Embryonic facial prominence (tissue), 1 donor: Measurements from ENCODE around the gene TTC33.
"Not testable (repeated sequence)": the region's sequence is repeated elsewhere in the genome, so short reads cannot be mapped to it uniquely, and the experiment has no call there.

Experiments
- DNase-seq: peaks from one replicate; pipeline ENCODE4 v3.0.0-alpha.2; 2016; ENCODE audit errors: extremely low spot score

The TTC33 gene

GRCh38 chr5:40717281-40717680 lies 38.5 kb downstream of the TTC33 start:
- no peak for DNase-seq

- DNase-seq = no peak
Observed at GRCh38 chr5:40716590-40716989, 39.2 kb downstream of the TTC33 start.

DNA sequence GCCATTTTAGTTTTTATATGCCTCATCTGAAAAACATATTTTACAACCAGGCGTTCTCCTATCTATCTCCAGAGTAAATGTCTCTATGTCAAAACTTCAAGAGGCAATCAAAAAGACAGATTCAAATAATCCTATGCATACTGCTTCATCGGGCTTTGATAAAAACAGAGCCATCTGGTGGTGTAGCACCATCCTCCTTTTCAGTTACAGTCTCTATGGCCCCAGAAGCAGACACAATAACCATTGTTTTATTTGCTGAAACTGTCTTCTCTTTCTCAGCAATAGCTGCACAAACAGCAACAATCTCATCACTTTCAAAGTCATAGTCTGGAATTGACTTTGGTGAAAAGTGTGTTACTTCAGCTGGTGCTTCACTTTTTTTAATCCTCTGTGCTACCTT lies 39.8 kb downstream of the TTC33 start:
- DNase-seq = no peak

- DNase-seq = no peak
Observed at GRCh38 chr5:40714001-40714400, 41.8 kb downstream of the TTC33 start.

- not testable (repeated sequence) for DNase-seq
Observed at GRCh38 chr5:40710575-40710974, 45.2 kb downstream of the TTC33 start.

DNA sequence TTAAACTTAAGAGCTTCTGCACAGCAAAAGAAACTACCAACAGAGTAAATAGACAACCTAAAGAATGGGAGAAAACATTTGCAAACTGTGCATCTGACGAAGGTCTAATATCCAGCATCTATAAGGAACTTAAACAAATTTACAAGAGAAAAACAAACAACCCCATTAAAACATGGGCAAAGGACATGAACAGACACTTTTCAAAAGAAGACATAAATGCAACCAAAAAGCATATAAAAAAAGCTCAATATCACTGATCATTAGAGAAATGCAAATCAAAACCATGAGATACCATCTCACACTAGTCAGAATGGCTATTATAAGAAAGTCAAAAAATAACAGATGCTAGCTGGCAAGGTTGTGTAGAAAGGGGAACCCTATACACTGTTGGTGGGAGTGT lies 50.3 kb downstream of the TTC33 start:
- DNase-seq = not testable (repeated sequence)

DNA sequence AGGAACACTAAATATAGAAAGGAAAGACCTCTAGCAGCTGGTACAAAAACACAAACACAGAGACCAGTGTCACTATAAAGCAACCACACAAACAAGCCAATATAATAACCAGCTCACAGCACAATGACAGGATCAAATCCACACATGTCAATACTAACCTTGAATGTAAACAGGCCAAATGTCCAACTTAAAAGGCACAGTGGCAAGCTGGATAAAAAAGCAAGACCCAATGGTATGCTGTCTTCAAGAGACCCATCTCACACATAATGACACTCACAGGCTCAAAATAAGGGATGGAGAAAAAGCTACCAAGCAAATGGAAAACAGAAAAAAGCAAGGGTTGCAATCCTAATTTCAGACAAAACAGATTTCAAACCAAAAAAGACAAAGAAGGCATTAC lies 53.7 kb downstream of the TTC33 start:
- not testable (repeated sequence) for DNase-seq

GRCh38 chr5:40700116-40700782 lies 55.5 kb downstream of the TTC33 start:
- no peak for DNase-seq

- DNase-seq = no peak
Observed at GRCh38 chr5:40694433-40694832, 61.3 kb downstream of the TTC33 start.

GRCh38 chr5:40691894-40692293 lies 63.9 kb downstream of the TTC33 start:
- DNase-seq = no peak

GRCh38 chr5:40690267-40690666 lies 65.5 kb downstream of the TTC33 start:
- no peak for DNase-seq

GRCh38 chr5:40689438-40689837 lies 66.3 kb downstream of the TTC33 start:
- no peak for DNase-seq

DNA sequence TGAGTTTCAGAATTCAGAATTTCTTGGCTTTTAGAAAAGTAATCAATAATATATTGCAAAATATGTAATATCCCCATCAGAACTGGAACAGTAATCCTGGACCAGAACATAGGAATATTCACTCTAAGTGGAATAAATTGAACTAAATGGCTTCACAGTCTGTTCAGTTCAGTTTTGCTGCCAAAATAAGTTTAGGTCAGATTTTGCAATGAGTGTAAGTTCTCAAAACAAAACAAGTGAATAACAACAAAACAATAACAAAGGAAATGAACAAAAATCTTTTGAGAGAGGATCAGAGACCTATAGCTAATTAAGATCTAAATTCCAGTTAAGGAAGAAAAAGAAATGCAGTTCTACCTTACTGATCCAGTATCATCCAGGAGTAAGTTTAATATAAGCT lies 66.8 kb downstream of the TTC33 start:
- DNase-seq = no peak

DNA sequence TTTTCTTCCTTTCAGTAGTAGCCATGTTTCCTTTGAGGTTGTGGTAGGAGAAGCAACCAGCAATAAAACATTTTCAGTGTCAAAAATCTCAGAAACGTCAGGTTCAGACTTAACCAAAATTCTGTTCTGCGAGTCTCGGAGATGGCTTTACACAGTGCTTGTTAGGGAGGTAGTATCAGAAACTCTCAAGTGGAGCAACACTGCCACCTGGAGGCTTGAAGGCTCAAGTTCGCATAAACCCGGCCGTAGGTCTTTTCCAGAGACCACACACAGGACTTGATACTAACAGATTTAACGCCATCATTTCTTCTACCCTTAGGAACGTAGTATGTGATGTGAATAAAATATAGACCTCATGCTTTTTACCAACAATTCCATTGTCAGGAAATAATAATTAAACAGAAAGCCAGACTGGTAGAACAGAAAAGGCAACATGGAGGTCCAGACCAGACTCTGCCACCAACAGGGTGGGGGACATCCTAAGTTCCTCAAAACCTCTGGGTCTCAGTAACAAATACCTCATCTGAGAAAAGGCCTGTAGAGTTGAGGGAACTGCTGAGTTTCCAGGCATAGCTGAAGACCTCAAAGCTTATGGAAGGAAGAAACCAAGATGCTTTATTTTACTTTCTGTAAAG lies 67.5 kb downstream of the TTC33 start:
- peak; percentile 76 for DNase-seq

DNA sequence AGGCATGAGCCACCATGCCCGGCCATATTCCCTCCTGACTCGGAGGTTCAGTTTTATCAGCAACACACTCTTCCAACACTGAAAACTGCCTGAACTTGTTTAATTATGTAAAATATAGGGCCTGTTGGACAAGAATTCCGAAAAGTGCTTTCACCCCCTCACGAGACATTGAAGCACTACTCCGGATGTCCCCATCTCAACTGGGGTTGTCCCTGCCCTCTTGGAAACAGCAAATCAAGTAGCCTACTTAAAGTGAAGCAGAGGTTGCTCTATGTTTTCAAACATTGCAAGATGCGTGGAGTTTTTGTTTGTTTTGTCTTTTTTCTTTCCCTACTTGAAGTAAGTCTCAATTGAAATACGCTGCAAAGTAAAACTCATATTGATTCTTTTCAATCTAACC lies 68.4 kb downstream of the TTC33 start:
- DNase-seq = no peak

DNA sequence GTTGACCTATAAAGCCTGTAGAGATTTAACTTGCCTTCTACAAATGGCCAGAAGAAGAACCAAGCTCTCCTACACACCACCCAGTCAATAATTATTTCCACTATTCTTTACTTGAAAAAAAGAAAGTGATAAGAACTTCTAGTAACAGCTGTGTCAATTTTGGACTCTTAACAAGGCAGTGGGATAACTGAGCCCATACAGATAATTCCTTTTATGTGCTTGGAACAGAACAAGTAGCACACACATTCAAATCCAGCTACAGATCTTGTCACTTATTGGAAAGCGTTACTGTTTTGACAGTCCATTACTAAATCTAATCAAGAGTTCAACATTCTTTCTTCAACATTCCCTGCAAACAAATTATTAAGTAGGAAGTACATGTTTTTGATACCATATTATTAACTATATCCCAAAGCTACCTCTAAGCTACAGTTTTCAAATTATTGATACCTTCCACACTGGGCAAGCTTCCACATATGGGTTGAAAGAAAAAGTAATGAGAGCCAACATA lies 69.7 kb downstream of the TTC33 start:
- no peak for DNase-seq

- no peak for DNase-seq
Observed at GRCh38 chr5:40685193-40685592, 70.6 kb downstream of the TTC33 start.

GRCh38 chr5:40683305-40683704 lies 72.5 kb downstream of the TTC33 start:
- DNase-seq = no peak

DNA sequence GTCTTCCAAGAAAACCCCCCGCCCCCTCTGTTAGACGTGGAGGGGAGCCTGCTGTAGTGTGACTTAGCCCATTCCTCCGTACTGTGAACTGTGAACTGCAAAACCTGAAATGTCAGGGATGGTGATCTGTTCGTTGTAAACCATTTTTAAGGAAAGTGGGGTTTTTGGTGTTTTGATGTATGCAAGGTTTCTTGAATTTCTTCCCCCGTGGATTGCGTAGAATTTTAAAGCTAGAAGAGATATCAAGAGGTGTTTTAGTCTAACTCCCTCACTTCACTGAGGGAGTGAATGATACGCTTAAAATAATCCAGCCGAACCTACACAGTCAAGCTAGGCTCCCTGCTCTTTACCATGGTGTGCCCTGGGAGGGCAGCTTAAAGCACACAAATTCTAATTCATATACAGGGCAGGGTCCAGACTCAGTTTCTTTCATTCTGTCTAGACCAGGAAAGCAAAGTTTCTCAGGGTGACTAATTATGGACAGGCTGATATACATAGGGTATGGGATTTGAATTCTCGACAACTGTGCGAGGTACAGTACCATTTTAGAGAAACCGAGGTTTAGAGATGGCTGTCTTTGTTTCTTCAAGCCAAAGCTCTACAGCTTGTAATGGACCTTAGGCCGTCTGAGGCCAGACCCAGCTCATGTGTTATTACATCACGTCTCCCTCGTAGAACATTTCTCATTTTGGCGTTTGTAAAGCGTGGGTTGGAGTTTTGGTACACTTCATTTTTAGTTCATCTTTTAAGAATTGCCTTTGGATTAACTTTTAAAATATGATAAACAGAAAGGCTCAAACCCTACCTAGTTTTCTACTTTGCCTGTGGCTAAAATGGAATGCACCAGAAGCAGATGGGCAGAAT lies 73.4 kb downstream of the TTC33 start:
- no peak for DNase-seq

GRCh38 chr5:40681363-40682153 lies 74.2 kb downstream of the TTC33 start:
- DNase-seq = no peak

DNA sequence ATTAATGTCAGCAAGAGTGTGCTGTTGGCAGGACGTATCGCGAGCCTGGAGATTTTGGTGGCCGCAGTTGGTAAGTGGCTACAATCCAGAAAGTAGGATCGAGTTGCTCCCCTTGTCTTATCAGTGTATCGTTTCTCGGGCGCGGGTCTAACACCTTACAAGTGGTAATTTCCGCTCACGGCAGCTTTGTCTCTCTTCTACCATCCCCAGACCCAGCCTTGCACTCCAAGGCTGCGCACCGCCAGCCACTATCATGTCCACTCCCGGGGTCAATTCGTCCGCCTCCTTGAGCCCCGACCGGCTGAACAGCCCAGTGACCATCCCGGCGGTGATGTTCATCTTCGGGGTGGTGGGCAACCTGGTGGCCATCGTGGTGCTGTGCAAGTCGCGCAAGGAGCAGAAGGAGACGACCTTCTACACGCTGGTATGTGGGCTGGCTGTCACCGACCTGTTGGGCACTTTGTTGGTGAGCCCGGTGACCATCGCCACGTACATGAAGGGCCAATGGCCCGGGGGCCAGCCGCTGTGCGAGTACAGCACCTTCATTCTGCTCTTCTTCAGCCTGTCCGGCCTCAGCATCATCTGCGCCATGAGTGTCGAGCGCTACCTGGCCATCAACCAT lies 74.9 kb downstream of the TTC33 start:
- DNase-seq = no peak
